Measurements from ENCODE around the gene SLC9A9.

The SLC9A9 gene

GRCh38 chr3:143354342-143354741, 493.9 kb downstream of the SLC9A9 start:
- no peak for DNase-seq (ENCODE audit: low read depth)

- no peak for DNase-seq (ENCODE audit: low read depth)
These were observed 495.3 kb downstream of the SLC9A9 start for GRCh38 chr3:143352850-143353550.

- no peak for DNase-seq (ENCODE audit: low read depth)
These were observed 496.2 kb downstream of the SLC9A9 start for GRCh38 chr3:143351895-143352608.

- no peak for DNase-seq (ENCODE audit: low read depth)
These were observed 496.9 kb downstream of the SLC9A9 start for GRCh38 chr3:143351354-143351753.

- DNase-seq (ENCODE audit: low read depth) = no peak
These were observed 498.8 kb downstream of the SLC9A9 start for GRCh38 chr3:143349455-143349854.

GRCh38 chr3:143348486-143349327, 499.6 kb downstream of the SLC9A9 start:
- no peak for DNase-seq (ENCODE audit: low read depth)

- no peak for DNase-seq (ENCODE audit: low read depth)
These were observed 503.6 kb downstream of the SLC9A9 start for GRCh38 chr3:143344516-143345165.

GRCh38 chr3:143343944-143344343, 504.3 kb downstream of the SLC9A9 start:
- DNase-seq (ENCODE audit: low read depth) = no peak

GRCh38 chr3:143343031-143343430, 505.2 kb downstream of the SLC9A9 start:
- no peak for DNase-seq (ENCODE audit: low read depth)

- DNase-seq (ENCODE audit: low read depth) = no peak
These were observed 508.8 kb downstream of the SLC9A9 start for GRCh38 chr3:143339451-143339850.

GRCh38 chr3:143337387-143337786, 510.9 kb downstream of the SLC9A9 start:
- no peak for DNase-seq (ENCODE audit: low read depth)

GRCh38 chr3:143334231-143334630, 514.0 kb downstream of the SLC9A9 start:
- no peak for DNase-seq (ENCODE audit: low read depth)

- DNase-seq (ENCODE audit: low read depth) = no peak
These were observed 514.9 kb downstream of the SLC9A9 start for GRCh38 chr3:143333367-143333766.

- no peak for DNase-seq (ENCODE audit: low read depth)
These were observed 516.2 kb downstream of the SLC9A9 start for GRCh38 chr3:143332026-143332425.

- DNase-seq (ENCODE audit: low read depth) = no peak
These were observed 516.9 kb downstream of the SLC9A9 start for GRCh38 chr3:143331350-143331749.

- no peak for DNase-seq (ENCODE audit: low read depth)
These were observed 517.9 kb downstream of the SLC9A9 start for GRCh38 chr3:143330296-143330868.

GRCh38 chr3:143329567-143330211, 518.6 kb downstream of the SLC9A9 start:
- no peak for DNase-seq (ENCODE audit: low read depth)

- DNase-seq (ENCODE audit: low read depth) = no peak
These were observed 519.8 kb downstream of the SLC9A9 start for GRCh38 chr3:143328451-143328850.

GRCh38 chr3:143326983-143327778, 521.1 kb downstream of the SLC9A9 start:
- no peak for DNase-seq (ENCODE audit: low read depth)

GRCh38 chr3:143321058-143321769, 527.1 kb downstream of the SLC9A9 start:
- no peak for DNase-seq (ENCODE audit: low read depth)

Data from CMK (cell line).